ENCODE measurements around the gene KRT85.

DNA sequence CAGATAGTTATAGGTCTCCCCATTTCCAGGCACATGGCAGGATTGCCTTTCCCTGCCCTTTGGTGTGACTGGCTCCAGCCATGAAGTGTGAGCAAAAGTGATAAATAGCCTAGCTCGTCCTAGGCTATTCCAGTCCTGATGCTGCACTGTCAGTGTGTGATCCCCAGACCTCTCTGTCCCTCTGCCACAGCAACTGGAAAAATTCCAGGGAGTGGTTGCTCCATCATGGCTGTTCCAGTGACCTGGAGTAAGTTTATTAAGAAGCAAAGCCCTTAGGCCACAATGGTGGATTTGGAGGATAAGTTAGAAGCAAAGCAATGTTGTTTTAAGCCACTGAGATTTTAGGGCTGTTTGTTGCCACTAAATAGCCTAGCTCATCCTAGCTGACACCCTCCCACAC is 36.2 kb downstream of the KRT85 start:
- TF ChIP-seq, protein P1, sequence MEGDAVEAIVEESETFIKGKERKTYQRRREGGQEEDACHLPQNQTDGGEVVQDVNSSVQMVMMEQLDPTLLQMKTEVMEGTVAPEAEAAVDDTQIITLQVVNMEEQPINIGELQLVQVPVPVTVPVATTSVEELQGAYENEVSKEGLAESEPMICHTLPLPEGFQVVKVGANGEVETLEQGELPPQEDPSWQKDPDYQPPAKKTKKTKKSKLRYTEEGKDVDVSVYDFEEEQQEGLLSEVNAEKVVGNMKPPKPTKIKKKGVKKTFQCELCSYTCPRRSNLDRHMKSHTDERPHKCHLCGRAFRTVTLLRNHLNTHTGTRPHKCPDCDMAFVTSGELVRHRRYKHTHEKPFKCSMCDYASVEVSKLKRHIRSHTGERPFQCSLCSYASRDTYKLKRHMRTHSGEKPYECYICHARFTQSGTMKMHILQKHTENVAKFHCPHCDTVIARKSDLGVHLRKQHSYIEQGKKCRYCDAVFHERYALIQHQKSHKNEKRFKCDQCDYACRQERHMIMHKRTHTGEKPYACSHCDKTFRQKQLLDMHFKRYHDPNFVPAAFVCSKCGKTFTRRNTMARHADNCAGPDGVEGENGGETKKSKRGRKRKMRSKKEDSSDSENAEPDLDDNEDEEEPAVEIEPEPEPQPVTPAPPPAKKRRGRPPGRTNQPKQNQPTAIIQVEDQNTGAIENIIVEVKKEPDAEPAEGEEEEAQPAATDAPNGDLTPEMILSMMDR (conservative IDR thresholded peaks at IDR 0.05; ENCODE audit: low read length) = no peak
- TF ChIP-seq EZH2phosphoT487 (IDR thresholded peaks at IDR 0.05; ENCODE audit: borderline replicate concordance) = no peak
